Measurements from ENCODE around the gene RANGRF. TPM values are rescaled to one million over a fixed set of nuclear protein-coding genes. Genes with fewer than 3 reads are reported as not detected.

Gene RANGRF
- total and polyA plus RNA-seq, 2 donors (not counting 1 experiment from before 2014, with no cell fraction given), result 48.8 to 83.2 TPM

GRCh38 chr17:8310601-8311123 lies 22.2 kb downstream of the RANGRF start:
- no peak overlapping the region for H3K9ac ChIP-seq (ENCODE audit: low read length)
- no peak overlapping the region for H2AFZ ChIP-seq (ENCODE audit: insufficient read depth, low read depth, low read length, poor library complexity, severe bottlenecking)
- intact Hi-C loops (cut with micrococcal nuclease), result no loop called here
- TF ChIP-seq EZH2 (IDR thresholded peaks at IDR 0.05; ENCODE audit: borderline replicate concordance, insufficient read depth, low read depth, low read length, poor library complexity, severe bottlenecking), result no peak
- TF ChIP-seq CTCF (IDR thresholded peaks at IDR 0.05), result no peak
- H3K79me2 ChIP-seq (ENCODE audit: control insufficient read depth, insufficient read depth, low read length), result no peaks in the 10 kb centered on the region
- H4K20me1 ChIP-seq (ENCODE audit: control insufficient read depth, insufficient read depth, low read length, poor library complexity, severe bottlenecking), result no peaks in the 10 kb centered on the region
- no peaks in the 10 kb centered on the region for H3K36me3 ChIP-seq (replicated peaks in 1 of 2; ENCODE audit: control extremely low read depth in 1 of 2, control insufficient read depth in 1 of 2, extremely low read depth in 1 of 2, insufficient read depth in 2 of 2, low read length in 1 of 2)
- ChIA-PET POLR2A (no interaction called here), CTCF (no interaction called here)
- Mint-ChIP-seq H3K4me3 (no peak overlapping the region), H3K9me3 (ENCODE audit: insufficient read depth) (no peaks in the 10 kb centered on the region), H3K27me3 (peaks cover 22% of the 10 kb centered on the region), H3K4me1 (no peaks in the 10 kb centered on the region), H3K27ac (no peak overlapping the region)
- ATAC-seq (ENCODE audit: low read depth) (no peak), DNase-seq (no peak)
- no peaks in the 10 kb centered on the region for H3K4me1 ChIP-seq (ENCODE audit: control insufficient read depth in 2 of 2, insufficient read depth in 2 of 2, low read length in 2 of 2)
- H3K4me2 ChIP-seq (replicated peaks; ENCODE audit: low read depth, low read length, poor library complexity, severe bottlenecking), result no peak overlapping the region
- H3K9me3 ChIP-seq (ENCODE audit: control extremely low read depth in 1 of 3, control insufficient read depth in 2 of 3, insufficient read depth in 1 of 3, low read length in 2 of 3), result no peaks in the 10 kb centered on the region
- 100% methylated on average over 2 of the region's 10 CpGs for WGBS (ENCODE audit: insufficient coverage)
- H3K27me3 ChIP-seq (replicated peaks in 1 of 4; ENCODE audit: control extremely low read depth in 1 of 4, control insufficient read depth in 3 of 4, insufficient read depth in 4 of 4, low read length in 3 of 4), result peaks cover 0 to 33% (median 4%) of the 10 kb centered on the region in 4 experiments
- H3K27ac ChIP-seq (ENCODE audit: low read length in 2 of 2), result no peak overlapping the region
- H3K4me3 ChIP-seq (ENCODE audit: control extremely low read depth in 1 of 5, extremely low read depth in 1 of 5, insufficient read depth in 1 of 5, low read depth in 2 of 5, low read length in 4 of 5), result no peak overlapping the region

- H3K9ac ChIP-seq (ENCODE audit: low read length), result no peak overlapping the region
- no peak for DNase-seq
- H3K79me2 ChIP-seq (ENCODE audit: control insufficient read depth, insufficient read depth, low read length), result no peaks in the 10 kb centered on the region
- H3K4me1 Mint-ChIP-seq, result no peaks in the 10 kb centered on the region
- H4K20me1 ChIP-seq (ENCODE audit: control insufficient read depth, insufficient read depth, low read length, poor library complexity, severe bottlenecking), result no peaks in the 10 kb centered on the region
- WGBS (ENCODE audit: insufficient coverage), result 86% methylated on average over 20 of the region's 25 CpGs
- intact Hi-C loops (cut with micrococcal nuclease), result no loop called here
- no peaks in the 10 kb centered on the region for H3K4me1 ChIP-seq (ENCODE audit: control insufficient read depth in 2 of 2, insufficient read depth in 2 of 2, low read length in 2 of 2)
- H3K27me3 ChIP-seq (replicated peaks in 1 of 4; ENCODE audit: control extremely low read depth in 1 of 4, control insufficient read depth in 3 of 4, insufficient read depth in 4 of 4, low read length in 3 of 4), result peaks cover 0 to 39% (median 4%) of the 10 kb centered on the region in 4 experiments
- POLR2A ChIA-PET, result no interaction called here
- no peak for ATAC-seq (ENCODE audit: low read depth)
- CTCF ChIA-PET, result no interaction called here
- peaks cover 28% of the 10 kb centered on the region for H3K27me3 Mint-ChIP-seq
- H3K4me3 ChIP-seq (ENCODE audit: control extremely low read depth in 1 of 5, extremely low read depth in 1 of 5, insufficient read depth in 1 of 5, low read depth in 2 of 5, low read length in 4 of 5), result no peak overlapping the region
- H3K9me3 ChIP-seq (ENCODE audit: control extremely low read depth in 1 of 3, control insufficient read depth in 2 of 3, insufficient read depth in 1 of 3, low read length in 2 of 3), result no peaks in the 10 kb centered on the region
- H2AFZ ChIP-seq (ENCODE audit: insufficient read depth, low read depth, low read length, poor library complexity, severe bottlenecking), result no peak overlapping the region
- H3K27ac ChIP-seq (ENCODE audit: low read length in 2 of 2), result no peak overlapping the region
- H3K4me3 Mint-ChIP-seq, result no peak overlapping the region
- H3K27ac Mint-ChIP-seq, result no peak overlapping the region
- no peaks in the 10 kb centered on the region for H3K9me3 Mint-ChIP-seq (ENCODE audit: insufficient read depth)
- TF ChIP-seq CTCF (IDR thresholded peaks at IDR 0.05) (no peak), EZH2 (IDR thresholded peaks at IDR 0.05; ENCODE audit: borderline replicate concordance, insufficient read depth, low read depth, low read length, poor library complexity, severe bottlenecking) (no peak)
- no peaks in the 10 kb centered on the region for H3K36me3 ChIP-seq (replicated peaks in 1 of 2; ENCODE audit: control extremely low read depth in 1 of 2, control insufficient read depth in 1 of 2, extremely low read depth in 1 of 2, insufficient read depth in 2 of 2, low read length in 1 of 2)
- H3K4me2 ChIP-seq (replicated peaks; ENCODE audit: low read depth, low read length, poor library complexity, severe bottlenecking), result no peak overlapping the region
These were observed 22.8 kb downstream of the RANGRF start for GRCh38 chr17:8311131-8311790.

All from B cell (primary cell).